ENCODE results near the gene RASGRP3. TPM values are rescaled to one million over a fixed set of nuclear protein-coding genes. Genes with fewer than 3 reads are reported as not detected.

Gene RASGRP3
- total and polyA plus RNA-seq, 2 donors (not counting 3 experiments of a cell fraction or from before 2014, with no cell fraction given), result 16.0 to 39.6 TPM

DNA sequence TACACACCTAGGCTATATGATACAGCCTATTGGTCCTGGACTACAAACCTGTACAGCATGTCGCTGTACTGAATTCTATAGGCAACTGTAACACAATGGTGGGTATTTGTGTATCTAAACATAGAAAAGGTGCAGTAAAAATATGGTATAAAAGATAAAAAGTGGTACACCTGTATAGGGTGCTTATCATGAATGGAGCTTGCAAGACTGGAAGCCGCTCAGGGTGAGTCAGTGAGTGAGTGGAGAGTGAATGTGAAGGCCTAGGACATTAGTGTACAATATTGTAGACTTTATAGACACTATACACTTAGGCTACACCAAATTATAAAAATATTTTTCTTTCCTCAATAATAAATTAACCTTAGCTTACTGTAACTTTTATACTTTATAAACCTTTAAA, 41.8 kb downstream of the RASGRP3 start:
- no peak overlapping the region for H3K9ac ChIP-seq (replicated peaks; ENCODE audit: extremely low read depth, insufficient read depth, low read length)
- peaks cover 0 to 8% of the 10 kb centered on the region in 2 experiments for H3K27me3 ChIP-seq (ENCODE audit: control insufficient read depth in 2 of 2, insufficient read depth in 2 of 2, low read length in 2 of 2)
- FAIRE-seq (no peak), DNase-seq (ENCODE audit: low read depth, low spot score) (no peak)
- no peaks in the 10 kb centered on the region for H3K36me3 ChIP-seq (ENCODE audit: control insufficient read depth in 2 of 2, extremely low read depth in 1 of 2, insufficient read depth in 2 of 2, low read length in 2 of 2)
- no peak overlapping the region for H3K4me3 ChIP-seq (replicated peaks in 1 of 3; ENCODE audit: insufficient read depth in 1 of 3, low read depth in 1 of 3, low read length in 3 of 3)
- no peak overlapping the region for H3K4me2 ChIP-seq (ENCODE audit: insufficient read depth, low read length)
- no peaks in the 10 kb centered on the region for H3K79me2 ChIP-seq (ENCODE audit: control insufficient read depth, insufficient read depth, low read length)
- no peaks in the 10 kb centered on the region for H3K9me1 ChIP-seq (replicated peaks; ENCODE audit: control insufficient read depth, extremely low read depth, insufficient read depth, low read length)
- no peaks in the 10 kb centered on the region for H4K20me1 ChIP-seq (replicated peaks; ENCODE audit: control insufficient read depth, extremely low read depth, insufficient read depth, low read length)
- POLR2A ChIA-PET, result no interaction called here
- BruUV-seq (replicated peaks), result no TSS peak
- CTCF ChIA-PET, result no interaction called here
- TF ChIP-seq JUN (IDR thresholded peaks at IDR 0.05; ENCODE audit: borderline replicate concordance, insufficient read depth, insufficient read length, low read depth) (no peak), POLR2AphosphoS5 (IDR thresholded peaks at IDR 0.05; ENCODE audit: insufficient read depth, low read depth, low read length) (no peak), GATA2 (IDR thresholded peaks at IDR 0.05; ENCODE audit: insufficient read depth, insufficient read length, low read depth, low read length) (no peak)
- H3K4me1 ChIP-seq (ENCODE audit: control insufficient read depth, extremely low read depth, insufficient read depth, low read length), result no peaks in the 10 kb centered on the region
- intact Hi-C loops (cut with micrococcal nuclease) (no loop called here), dilution Hi-C loops (cut with MboI; ENCODE audit: extremely low pct_ligation_motif_present, low sequenced_read_pairs) (no loop called here)
- no peak overlapping the region for H2AFZ ChIP-seq (ENCODE audit: low read depth, low read length)
- no peak overlapping the region for H3K27ac ChIP-seq (ENCODE audit: insufficient read depth, low read depth, low read length)
- no peaks in the 10 kb centered on the region for H3K9me3 ChIP-seq (replicated peaks; ENCODE audit: control insufficient read depth, insufficient read depth, low read length)

DNA sequence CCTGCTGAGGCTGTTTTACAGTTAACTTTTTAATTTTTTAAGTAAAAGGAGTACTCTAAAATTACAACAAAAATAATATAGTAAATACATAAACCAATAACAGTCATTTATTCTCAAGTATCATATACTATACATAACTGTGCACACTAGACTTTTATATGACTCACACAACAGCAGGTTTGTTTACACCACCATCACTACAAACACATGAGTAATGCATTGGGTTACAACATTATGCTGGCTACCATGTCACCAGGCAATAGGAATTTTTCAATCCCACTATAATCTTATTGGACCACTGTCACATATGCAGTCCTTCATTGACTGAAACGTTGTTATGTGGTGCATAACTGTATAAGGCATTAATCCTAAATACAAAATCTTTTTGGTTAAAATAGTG, 42.5 kb downstream of the RASGRP3 start:
- dilution Hi-C loops (cut with MboI; ENCODE audit: extremely low pct_ligation_motif_present, low sequenced_read_pairs) (no loop called here), intact Hi-C loops (cut with micrococcal nuclease) (no loop called here)
- BruUV-seq (replicated peaks), result no TSS peak
- H4K20me1 ChIP-seq (replicated peaks; ENCODE audit: control insufficient read depth, extremely low read depth, insufficient read depth, low read length), result no peaks in the 10 kb centered on the region
- no peak overlapping the region for H2AFZ ChIP-seq (ENCODE audit: low read depth, low read length)
- H3K9me3 ChIP-seq (replicated peaks; ENCODE audit: control insufficient read depth, insufficient read depth, low read length), result no peaks in the 10 kb centered on the region
- ChIA-PET CTCF (no interaction called here), POLR2A (no interaction called here)
- peaks cover 0 to 8% of the 10 kb centered on the region in 2 experiments for H3K27me3 ChIP-seq (ENCODE audit: control insufficient read depth in 2 of 2, insufficient read depth in 2 of 2, low read length in 2 of 2)
- H3K9ac ChIP-seq (replicated peaks; ENCODE audit: extremely low read depth, insufficient read depth, low read length), result no peak overlapping the region
- H3K79me2 ChIP-seq (ENCODE audit: control insufficient read depth, insufficient read depth, low read length), result no peaks in the 10 kb centered on the region
- TF ChIP-seq FOS (IDR thresholded peaks at IDR 0.05; ENCODE audit: borderline replicate concordance, insufficient read depth, low read length) (no peak), GATA2 (IDR thresholded peaks at IDR 0.05; ENCODE audit: insufficient read depth, insufficient read length, low read depth, low read length) (no peak), POLR2AphosphoS5 (IDR thresholded peaks at IDR 0.05; ENCODE audit: insufficient read depth, low read depth, low read length) (no peak), MYC (IDR thresholded peaks at IDR 0.05; ENCODE audit: low read depth, low read length) (no peak), JUN (IDR thresholded peaks at IDR 0.05; ENCODE audit: borderline replicate concordance, insufficient read depth, insufficient read length, low read depth) (no peak), EZH2 (IDR thresholded peaks at IDR 0.05; ENCODE audit: borderline replicate concordance, low read depth, low read length, severe bottlenecking) (no peak), POLR2A (IDR thresholded peaks at IDR 0.05; ENCODE audit: low read depth, low read length) (no peak)
- TF ChIP-seq, protein P1, sequence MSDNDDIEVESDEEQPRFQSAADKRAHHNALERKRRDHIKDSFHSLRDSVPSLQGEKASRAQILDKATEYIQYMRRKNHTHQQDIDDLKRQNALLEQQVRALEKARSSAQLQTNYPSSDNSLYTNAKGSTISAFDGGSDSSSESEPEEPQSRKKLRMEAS (IDR thresholded peaks at IDR 0.05; ENCODE audit: insufficient read depth, insufficient read length), result no peak
- TF ChIP-seq, protein P2, sequence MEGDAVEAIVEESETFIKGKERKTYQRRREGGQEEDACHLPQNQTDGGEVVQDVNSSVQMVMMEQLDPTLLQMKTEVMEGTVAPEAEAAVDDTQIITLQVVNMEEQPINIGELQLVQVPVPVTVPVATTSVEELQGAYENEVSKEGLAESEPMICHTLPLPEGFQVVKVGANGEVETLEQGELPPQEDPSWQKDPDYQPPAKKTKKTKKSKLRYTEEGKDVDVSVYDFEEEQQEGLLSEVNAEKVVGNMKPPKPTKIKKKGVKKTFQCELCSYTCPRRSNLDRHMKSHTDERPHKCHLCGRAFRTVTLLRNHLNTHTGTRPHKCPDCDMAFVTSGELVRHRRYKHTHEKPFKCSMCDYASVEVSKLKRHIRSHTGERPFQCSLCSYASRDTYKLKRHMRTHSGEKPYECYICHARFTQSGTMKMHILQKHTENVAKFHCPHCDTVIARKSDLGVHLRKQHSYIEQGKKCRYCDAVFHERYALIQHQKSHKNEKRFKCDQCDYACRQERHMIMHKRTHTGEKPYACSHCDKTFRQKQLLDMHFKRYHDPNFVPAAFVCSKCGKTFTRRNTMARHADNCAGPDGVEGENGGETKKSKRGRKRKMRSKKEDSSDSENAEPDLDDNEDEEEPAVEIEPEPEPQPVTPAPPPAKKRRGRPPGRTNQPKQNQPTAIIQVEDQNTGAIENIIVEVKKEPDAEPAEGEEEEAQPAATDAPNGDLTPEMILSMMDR (IDR thresholded peaks at IDR 0.05; ENCODE audit: extremely low read depth in 1 of 2, insufficient read depth in 1 of 2, low read depth in 1 of 2, low read length in 2 of 2), result no peak
- no peaks in the 10 kb centered on the region for H3K9me1 ChIP-seq (replicated peaks; ENCODE audit: control insufficient read depth, extremely low read depth, insufficient read depth, low read length)
- H3K4me3 ChIP-seq (replicated peaks in 1 of 3; ENCODE audit: insufficient read depth in 1 of 3, low read depth in 1 of 3, low read length in 3 of 3), result no peak overlapping the region
- no peaks in the 10 kb centered on the region for H3K4me1 ChIP-seq (ENCODE audit: control insufficient read depth, extremely low read depth, insufficient read depth, low read length)
- no peaks in the 10 kb centered on the region for H3K36me3 ChIP-seq (ENCODE audit: control insufficient read depth in 2 of 2, extremely low read depth in 1 of 2, insufficient read depth in 2 of 2, low read length in 2 of 2)
- H3K27ac ChIP-seq (ENCODE audit: insufficient read depth, low read depth, low read length), result no peak overlapping the region
- FAIRE-seq, result no peak
- DNase-seq (ENCODE audit: low read depth, low spot score), result no peak
- no peak overlapping the region for H3K4me2 ChIP-seq (ENCODE audit: insufficient read depth, low read length)

Data from endothelial cell of umbilical vein (primary cell).